Measurements from ENCODE around the gene NPC1L1.
"Not testable (repeated sequence)": the region's sequence is repeated elsewhere in the genome, so short reads cannot be mapped to it uniquely, and the experiment has no call there.

The NPC1L1 gene

GRCh38 chr7:44564606-44565005 lies 23.5 kb upstream of the NPC1L1 start:
- no peak for DNase-seq

DNA sequence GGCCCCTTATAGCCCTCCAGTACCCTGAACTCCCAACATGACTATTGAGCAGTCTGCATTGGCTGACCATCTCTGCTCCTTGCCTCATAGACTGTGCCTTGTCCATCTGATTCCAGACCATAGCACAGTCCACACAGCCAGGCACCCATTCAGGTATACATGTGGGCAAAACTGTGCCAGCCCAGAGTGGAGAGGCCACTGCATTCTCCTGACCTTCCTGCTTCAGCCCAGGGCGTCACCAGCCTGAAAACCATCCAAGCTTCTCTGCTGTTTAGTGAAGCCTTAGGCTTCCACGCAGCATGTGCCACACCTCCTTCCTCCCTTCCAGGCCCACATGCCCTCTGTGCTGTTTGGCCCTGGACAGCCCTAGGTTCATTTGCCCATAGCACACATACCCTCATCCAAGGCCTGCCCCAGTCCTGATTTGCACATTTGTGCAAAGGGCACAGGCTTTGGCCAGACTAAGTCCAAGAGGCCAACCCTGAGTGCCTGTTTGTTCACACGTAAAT lies 22.1 kb upstream of the NPC1L1 start:
- no peak for DNase-seq

- DNase-seq, result not testable (repeated sequence)
These were observed 21.5 kb upstream of the NPC1L1 start for GRCh38 chr7:44562622-44562962.

- no peak for DNase-seq
These were observed 21.0 kb upstream of the NPC1L1 start for GRCh38 chr7:44561962-44562621.

DNA sequence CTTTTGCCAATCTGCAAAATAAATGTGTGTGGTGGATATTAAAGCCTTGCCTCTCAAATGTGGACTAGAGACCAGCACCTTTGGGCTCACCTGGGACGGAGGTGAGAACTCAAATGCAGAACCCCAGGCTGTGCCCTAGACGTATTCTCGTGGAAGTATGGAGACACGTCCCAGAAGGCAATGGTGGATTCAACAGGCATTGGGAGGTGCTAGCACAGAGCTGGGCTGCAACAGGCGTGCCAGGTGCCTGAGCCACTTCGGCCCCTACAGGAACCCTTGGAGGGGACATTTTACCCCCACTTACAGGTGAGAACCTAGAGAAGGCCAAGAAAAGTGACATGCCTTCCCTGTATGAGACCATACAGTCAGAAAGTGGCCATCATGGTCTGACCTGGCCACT lies 20.4 kb upstream of the NPC1L1 start:
- no peak for DNase-seq

GRCh38 chr7:44559485-44559884 lies 18.4 kb upstream of the NPC1L1 start:
- DNase-seq, result no peak

DNA sequence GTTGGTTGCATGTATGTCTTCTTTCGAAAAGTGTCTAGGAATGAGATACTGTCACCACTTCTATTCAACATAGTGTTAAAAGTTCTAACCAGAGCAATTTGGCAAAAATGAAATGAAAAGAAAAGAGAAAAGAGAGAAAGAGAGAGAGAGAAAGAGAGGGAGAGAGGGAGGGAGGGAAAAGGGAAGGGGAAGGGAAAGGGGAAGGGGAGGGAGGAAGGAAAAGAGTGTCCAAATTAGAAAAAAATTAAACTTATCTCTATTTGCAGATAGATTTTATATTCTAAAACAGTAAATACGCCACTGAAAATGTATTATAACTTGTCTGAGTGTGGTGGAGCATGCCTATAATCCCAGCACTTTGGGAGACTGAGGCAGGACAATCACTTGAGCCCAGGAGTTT lies 16.4 kb upstream of the NPC1L1 start:
- no peak for DNase-seq

DNA sequence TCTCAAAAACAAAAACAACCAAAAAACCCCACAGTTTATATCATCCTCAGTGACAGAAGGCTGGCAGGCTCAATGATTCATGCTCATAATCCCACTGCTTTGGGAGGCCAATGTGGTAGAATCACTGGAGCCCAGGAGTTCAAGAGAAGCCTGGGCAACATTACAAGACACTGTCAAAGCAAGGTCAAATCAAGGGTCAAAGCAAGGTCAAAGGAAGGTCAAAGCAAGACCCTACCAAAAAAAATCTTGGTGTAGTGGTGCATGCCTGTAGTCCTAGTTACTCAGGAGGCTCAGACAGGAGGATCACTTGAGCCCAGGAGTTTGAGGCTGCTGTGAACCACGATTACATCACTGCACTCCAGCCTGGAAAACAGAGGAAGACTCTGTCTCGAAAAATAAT lies 14.2 kb upstream of the NPC1L1 start:
- no peak for DNase-seq

GRCh38 chr7:44552473-44553005 lies 11.4 kb upstream of the NPC1L1 start:
- not testable (repeated sequence) for DNase-seq

DNA sequence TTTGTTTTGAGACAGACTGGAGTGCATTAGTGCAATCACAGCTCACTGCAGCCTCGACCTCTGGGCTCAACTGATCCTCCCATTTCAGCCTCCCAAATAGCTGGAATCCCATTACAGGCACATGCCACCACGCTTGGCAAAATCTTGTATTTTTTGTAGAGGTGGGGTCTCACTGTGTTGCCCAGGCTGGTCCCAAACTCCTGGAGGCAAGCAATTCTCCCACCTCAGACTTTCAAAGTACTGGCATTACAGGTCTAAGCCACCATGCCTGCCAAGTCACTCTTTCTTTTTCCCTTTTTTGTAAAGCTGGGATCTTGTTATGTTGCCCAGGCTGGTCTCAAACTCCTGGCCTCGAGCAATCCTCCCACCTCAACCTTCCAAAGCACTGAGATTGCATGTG lies 8.3 kb upstream of the NPC1L1 start:
- no peak for DNase-seq

- no peak for DNase-seq
These were observed 7.8 kb upstream of the NPC1L1 start for GRCh38 chr7:44548893-44549292.

GRCh38 chr7:44547536-44548231 lies 6.6 kb upstream of the NPC1L1 start:
- DNase-seq, result no peak

DNA sequence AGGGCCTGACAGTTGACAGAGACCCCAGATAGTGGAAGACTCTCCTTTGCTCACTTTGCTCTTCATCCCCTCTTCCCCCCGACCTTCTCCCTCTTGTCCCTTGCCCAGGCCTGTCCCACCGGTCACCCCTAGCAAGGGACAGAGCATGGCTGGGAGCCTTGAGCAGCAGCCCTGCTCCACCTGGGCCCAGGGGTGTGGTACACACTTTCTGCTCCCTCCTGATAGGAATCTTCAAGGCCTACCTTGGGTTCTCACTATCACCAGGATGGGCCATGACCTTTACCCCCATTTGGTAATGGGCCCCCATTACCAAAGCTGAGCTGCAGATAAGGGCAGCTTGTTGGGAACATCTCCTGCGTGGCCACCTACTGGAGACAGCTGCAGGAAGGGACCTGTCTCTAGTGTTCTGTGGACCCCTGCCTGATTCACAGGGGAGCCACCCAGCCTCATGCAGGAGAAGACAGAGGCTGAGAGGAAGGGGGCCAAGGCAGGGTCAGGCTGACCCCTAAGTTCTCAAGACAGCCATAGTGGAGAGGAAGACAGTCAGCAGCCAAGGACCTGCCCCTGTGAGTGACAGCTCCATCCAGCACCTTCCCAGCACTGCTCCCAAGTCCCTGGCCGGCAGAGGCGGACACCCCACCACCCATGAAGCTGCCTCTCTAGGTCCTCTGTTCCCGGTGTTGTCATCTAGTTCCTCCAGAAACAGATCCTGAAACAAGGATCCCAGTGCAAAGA lies 913 bp upstream of the NPC1L1 start:
- DNase-seq, result no peak

GRCh38 chr7:44540592-44541027 lies 520 bp downstream of the NPC1L1 start:
- DNase-seq, result no peak

GRCh38 chr7:44539669-44540506 lies 1.2 kb downstream of the NPC1L1 start:
- no peak for DNase-seq

GRCh38 chr7:44538798-44539668 lies 2.1 kb downstream of the NPC1L1 start:
- DNase-seq, result no peak

DNA sequence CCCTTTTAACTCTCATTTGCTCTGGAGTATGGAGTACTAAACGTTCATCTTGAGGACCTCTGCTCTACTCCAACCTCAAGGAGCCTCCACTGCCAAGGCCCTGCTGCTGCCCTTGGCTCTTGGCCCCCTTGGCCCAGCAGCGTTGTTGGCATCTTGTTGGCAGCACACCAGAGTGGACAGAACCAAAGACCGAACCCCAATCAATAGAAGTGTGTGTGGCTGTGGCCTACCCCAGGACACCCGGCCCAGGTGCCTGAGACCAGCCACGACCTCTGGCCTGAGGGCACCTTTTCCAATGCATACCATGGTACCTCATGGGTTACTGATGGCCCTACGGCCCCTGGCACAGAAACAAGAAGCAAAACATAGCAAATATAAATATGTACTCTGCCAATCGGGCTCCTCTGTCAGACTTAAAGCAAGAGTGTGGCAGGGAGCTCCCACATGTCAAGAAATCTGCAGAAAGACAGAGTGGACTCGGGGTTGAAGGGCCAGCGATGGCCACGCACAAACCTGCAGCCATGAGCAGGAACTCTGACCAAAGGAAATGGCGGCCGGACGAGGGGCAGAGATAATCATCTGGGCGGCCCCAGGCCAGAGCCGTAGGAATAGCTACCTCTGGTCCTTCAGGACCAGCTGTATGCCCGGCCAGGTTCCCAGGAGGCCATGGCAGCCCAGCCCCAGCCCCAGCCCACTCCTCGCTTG lies 2.9 kb downstream of the NPC1L1 start:
- no peak for DNase-seq

DNA sequence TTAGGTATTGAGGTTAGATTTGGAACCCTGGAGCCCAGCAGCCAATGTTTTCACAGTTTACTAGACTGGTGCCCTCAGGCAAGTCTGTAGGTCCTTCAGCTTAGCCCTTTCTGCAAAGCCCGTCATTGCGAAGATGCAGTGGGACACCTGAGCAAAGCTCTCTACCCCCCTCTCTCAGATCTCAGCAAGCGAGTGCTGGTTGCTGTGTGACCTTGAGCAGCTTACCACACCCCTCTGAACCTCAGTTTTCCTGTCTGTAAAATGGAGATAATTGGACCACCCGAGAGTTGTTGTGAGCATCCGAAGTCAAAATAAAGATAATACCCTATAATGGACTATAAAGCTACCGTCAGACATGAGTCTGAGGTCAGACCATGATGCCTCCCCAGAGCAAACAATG lies 3.7 kb downstream of the NPC1L1 start:
- DNase-seq, result no peak

DNA sequence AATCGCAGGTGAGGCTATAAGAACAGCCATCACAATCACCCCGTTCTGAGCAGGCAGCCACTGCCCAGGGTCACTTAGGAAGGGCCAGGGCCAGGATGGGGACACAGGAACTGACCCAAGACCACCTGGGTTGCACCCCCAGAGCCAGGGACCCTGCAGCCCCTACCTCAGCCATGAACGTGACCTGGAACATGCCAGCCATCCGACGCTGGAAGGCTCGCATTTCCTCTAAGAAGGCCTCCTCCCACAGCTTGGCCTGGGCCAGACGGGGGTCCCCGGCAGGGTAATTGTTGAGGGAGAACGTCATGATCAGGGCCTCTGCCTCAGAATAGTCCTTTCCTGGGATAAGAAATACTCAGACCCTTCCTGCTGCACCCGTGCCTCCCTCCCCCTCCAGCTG lies 5.0 kb downstream of the NPC1L1 start:
- DNase-seq, result no peak

DNA sequence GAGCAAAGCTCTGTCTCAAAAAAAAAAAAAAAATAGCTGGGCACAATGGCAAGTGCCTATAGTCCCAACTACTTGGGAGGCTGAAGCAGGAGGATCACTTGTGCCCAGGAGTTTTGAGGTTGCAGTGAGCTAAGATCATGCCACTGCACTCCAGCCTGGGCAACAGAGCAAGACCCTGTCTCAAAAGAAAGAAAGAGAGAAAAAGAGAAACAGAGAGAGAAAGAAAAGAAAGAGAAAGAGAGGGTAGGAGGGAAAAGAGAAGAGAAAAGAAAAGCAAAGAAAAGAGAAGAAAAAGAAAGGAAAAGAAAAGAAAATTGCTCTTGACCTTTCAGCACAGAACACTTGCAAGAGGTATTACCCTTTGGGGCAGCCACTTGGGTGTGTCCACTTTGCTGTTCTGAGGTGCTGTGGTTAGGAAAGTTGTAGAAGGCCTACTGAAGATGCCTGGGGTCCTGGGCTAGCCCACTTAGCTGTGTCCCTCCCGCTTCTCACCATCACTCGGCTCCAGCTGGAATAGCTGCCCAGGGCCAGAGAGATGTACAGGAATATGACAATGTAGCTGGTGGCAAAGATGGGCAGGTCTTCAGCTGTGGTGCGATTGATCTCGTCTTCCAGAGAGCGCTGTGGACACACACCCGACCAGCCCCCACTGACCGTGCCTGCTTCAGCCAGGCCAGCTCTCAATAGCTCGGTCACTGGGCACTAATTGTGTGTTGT lies 5.6 kb downstream of the NPC1L1 start:
- DNase-seq, result no peak

Measured in CD4-positive, alpha-beta T cell treated with Interleukin-15 for 1 hour (primary cell).